Measurements from ENCODE around the gene AFAP1L2. TPM values are rescaled to one million over a fixed set of nuclear protein-coding genes. Genes with fewer than 3 reads are reported as not detected.

AFAP1L2 gene
- total and polyA plus RNA-seq, 9 of the 15 experiments (the other 6 are each of a cell fraction or from before 2014, with no cell fraction given) = 0.07 TPM; not detected in 8

GRCh38 chr10:114399576-114399975, 4.7 kb downstream of the AFAP1L2 start (continued):
- no peak for TF ChIP-seq SREBF2 (CRISPR knock-in tag; IDR thresholded peaks at IDR 0.05)
- no peak for TF ChIP-seq TCFL5 (CRISPR knock-in tag; conservative IDR thresholded peaks at IDR 0.05)
- no peak for TF ChIP-seq DNMT1 (IDR thresholded peaks at IDR 0.05)
- TF ChIP-seq, protein P1, sequence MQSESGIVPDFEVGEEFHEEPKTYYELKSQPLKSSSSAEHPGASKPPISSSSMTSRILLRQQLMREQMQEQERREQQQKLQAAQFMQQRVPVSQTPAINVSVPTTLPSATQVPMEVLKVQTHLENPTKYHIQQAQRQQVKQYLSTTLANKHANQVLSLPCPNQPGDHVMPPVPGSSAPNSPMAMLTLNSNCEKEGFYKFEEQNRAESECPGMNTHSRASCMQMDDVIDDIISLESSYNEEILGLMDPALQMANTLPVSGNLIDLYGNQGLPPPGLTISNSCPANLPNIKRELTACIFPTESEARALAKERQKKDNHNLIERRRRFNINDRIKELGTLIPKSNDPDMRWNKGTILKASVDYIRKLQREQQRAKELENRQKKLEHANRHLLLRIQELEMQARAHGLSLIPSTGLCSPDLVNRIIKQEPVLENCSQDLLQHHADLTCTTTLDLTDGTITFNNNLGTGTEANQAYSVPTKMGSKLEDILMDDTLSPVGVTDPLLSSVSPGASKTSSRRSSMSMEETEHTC (IDR thresholded peaks at IDR 0.05) = no peak
- TF ChIP-seq SOX6 (IDR thresholded peaks at IDR 0.05) = no peak
- TF ChIP-seq ZNF780A (CRISPR knock-in tag; IDR thresholded peaks at IDR 0.05) = no peak
- TF ChIP-seq SNIP1 (IDR thresholded peaks at IDR 0.05; ENCODE audit: low read depth) = no peak
- TF ChIP-seq ZFPM2 (CRISPR knock-in tag; IDR thresholded peaks at IDR 0.05) = no peak
- TF ChIP-seq RBM39 (optimal IDR thresholded peaks at IDR 0.05; ENCODE audit: low read depth, low read length) = no peak

- 3% methylated on average over 10 of the region's 10 CpGs for WGBS (ENCODE audit: insufficient coverage, low coverage, missing lambda C conversion rate)
- ATAC-seq = no peak
- no peak overlapping the region for H3K27ac ChIP-seq (ENCODE audit: extremely low read depth, low read depth, low read length)
- peak; percentile 41 for TF ChIP-seq NFIX (CRISPR knock-in tag; IDR thresholded peaks at IDR 0.05; ENCODE audit: low read depth)
- TF ChIP-seq JUNB (CRISPR knock-in tag; conservative IDR thresholded peaks at IDR 0.05) = no peak
- TF ChIP-seq NFIC (IDR thresholded peaks at IDR 0.05) = peak; percentile 68
- no peak overlapping the region for H2AFZ ChIP-seq (ENCODE audit: low read depth, low read length)
- no peak overlapping the region for H3K4me2 ChIP-seq (ENCODE audit: insufficient read depth, low read length)
- CTCF ChIA-PET (ENCODE audit: low intra/inter-chr PET ratio) = no interaction called here
- H3K4me1 ChIP-seq (replicated peaks in 1 of 2; ENCODE audit: control insufficient read depth in 2 of 2, insufficient read depth in 2 of 2, low read length in 2 of 2) = no peaks in the 10 kb centered on the region
- no peak for FAIRE-seq
- no peak overlapping the region for H3K4me3 ChIP-seq
- peaks cover 0 to 23% of the 10 kb centered on the region in 2 experiments; a peak in 3 of 5 replicates for H3K27me3 ChIP-seq (ENCODE audit: control insufficient read depth in 2 of 2, insufficient read depth in 2 of 2, low read length in 2 of 2)
- no TSS peak for BruUV-seq (replicated peaks)
- no peaks in the 10 kb centered on the region; the same call in 1 of the 2 replicates for H4K20me1 ChIP-seq (replicated peaks; ENCODE audit: control insufficient read depth, insufficient read depth, low read length)
- H3K9ac ChIP-seq (ENCODE audit: insufficient read depth in 1 of 2, low read depth in 2 of 2, low read length in 2 of 2) = no peak overlapping the region
- no peak for DNase-seq (ENCODE audit: extremely low read depth in 1 of 4, low spot score in 3 of 4)
- no peaks in the 10 kb centered on the region for H3K79me2 ChIP-seq (ENCODE audit: control insufficient read depth, insufficient read depth, low read length)
- H3K36me3 ChIP-seq (ENCODE audit: control insufficient read depth, insufficient read depth, low read length) = no peaks in the 10 kb centered on the region
- intact Hi-C loops (cut with micrococcal nuclease) = no loop called here
- no peaks in the 10 kb centered on the region for H3K9me3 ChIP-seq (replicated peaks; ENCODE audit: control insufficient read depth, insufficient read depth, low read depth, low read length)
- in situ Hi-C loops (cut with MboI) = no loop called here
- H3K9me1 ChIP-seq (ENCODE audit: control insufficient read depth, insufficient read depth, low read length) = no peaks in the 10 kb centered on the region
- POLR2A ChIA-PET = no interaction called here
Observed at GRCh38 chr10:114398587-114399331, 5.5 kb downstream of the AFAP1L2 start.

Data from K562 (cell line).